ENCODE results near the gene MAN2A1.

Gene MAN2A1

GRCh38 chr5:109876030-109876725 is 186.5 kb downstream of the MAN2A1 start:
- Histone ChIP-seq H3K9me2 (replicated peaks; ENCODE audit: insufficient read depth, low read length) (no peaks in the 10 kb centered on the region), H2AFZ (ENCODE audit: low read length) (no peak overlapping the region), H3K4me3 (ENCODE audit: low read length) (no peak overlapping the region), H3K27ac (ENCODE audit: low read length) (no peak overlapping the region), H3K4me2 (ENCODE audit: low read depth, low read length) (no peak overlapping the region), H3K27me3 (replicated peaks; ENCODE audit: insufficient read depth, low read length) (no peaks in the 10 kb centered on the region), H3K9ac (ENCODE audit: low read length) (no peak overlapping the region), H3F3A (ENCODE audit: insufficient read depth, low read length) (0 out of 2 replicates have a peak, but pooled peaks cover 11% of the 10 kb centered on the region), H4K20me1 (ENCODE audit: insufficient read depth, low read length) (no peaks in the 10 kb centered on the region), H3K36me3 (replicated peaks; ENCODE audit: insufficient read depth, low read length) (no peaks in the 10 kb centered on the region), H3K9me3 (replicated peaks; ENCODE audit: insufficient read depth, low read length) (no peaks in the 10 kb centered on the region), H3K79me2 (ENCODE audit: low read length) (no peaks in the 10 kb centered on the region), H3K4me1 (ENCODE audit: low read length) (peaks cover 8% of the 10 kb centered on the region)
- no peak for TF ChIP-seq EZH2phosphoT487 (IDR thresholded peaks at IDR 0.05; ENCODE audit: low read length)
- no peak for TF ChIP-seq EZH2 (optimal IDR thresholded peaks at IDR 0.05; ENCODE audit: low read depth, low read length)
- TF ChIP-seq CTCF (IDR thresholded peaks at IDR 0.05; ENCODE audit: low read length): no peak
- DNase-seq: no peak

- Histone ChIP-seq H3K9me3 (replicated peaks; ENCODE audit: insufficient read depth, low read length) (no peaks in the 10 kb centered on the region), H3K4me1 (ENCODE audit: low read length) (peaks cover 8% of the 10 kb centered on the region), H4K20me1 (ENCODE audit: insufficient read depth, low read length) (no peaks in the 10 kb centered on the region), H3K36me3 (replicated peaks; ENCODE audit: insufficient read depth, low read length) (no peaks in the 10 kb centered on the region), H3K27me3 (replicated peaks; ENCODE audit: insufficient read depth, low read length) (no peaks in the 10 kb centered on the region), H3K27ac (ENCODE audit: low read length) (no peak overlapping the region), H2AFZ (ENCODE audit: low read length) (no peak overlapping the region), H3K9me2 (replicated peaks; ENCODE audit: insufficient read depth, low read length) (no peaks in the 10 kb centered on the region), H3K9ac (ENCODE audit: low read length) (no peak overlapping the region), H3K79me2 (ENCODE audit: low read length) (no peaks in the 10 kb centered on the region), H3K4me2 (ENCODE audit: low read depth, low read length) (no peak overlapping the region), H3F3A (ENCODE audit: insufficient read depth, low read length) (0 out of 2 replicates have a peak, but pooled peaks cover 8% of the 10 kb centered on the region), H3K4me3 (ENCODE audit: low read length) (no peak overlapping the region)
- no peak for TF ChIP-seq EZH2 (optimal IDR thresholded peaks at IDR 0.05; ENCODE audit: low read depth, low read length)
- TF ChIP-seq CTCF (IDR thresholded peaks at IDR 0.05; ENCODE audit: low read length): no peak
- no peak for TF ChIP-seq EZH2phosphoT487 (IDR thresholded peaks at IDR 0.05; ENCODE audit: low read length)
- DNase-seq: no peak
Measured at GRCh38 chr5:109876941-109877669, 187.4 kb downstream of the MAN2A1 start.

- H3K4me1 ChIP-seq (ENCODE audit: low read length): peaks cover 8% of the 10 kb centered on the region
- TF ChIP-seq CTCF (IDR thresholded peaks at IDR 0.05; ENCODE audit: low read length) (no peak), EZH2 (optimal IDR thresholded peaks at IDR 0.05; ENCODE audit: low read depth, low read length) (no peak), EZH2phosphoT487 (IDR thresholded peaks at IDR 0.05; ENCODE audit: low read length) (no peak)
- H3K9me2 ChIP-seq (replicated peaks; ENCODE audit: insufficient read depth, low read length): no peaks in the 10 kb centered on the region
- no peaks in the 10 kb centered on the region for H3K36me3 ChIP-seq (replicated peaks; ENCODE audit: insufficient read depth, low read length)
- H3K4me3 ChIP-seq (ENCODE audit: low read length): no peak overlapping the region
- H3K4me2 ChIP-seq (ENCODE audit: low read depth, low read length): no peak overlapping the region
- H3K79me2 ChIP-seq (ENCODE audit: low read length): no peaks in the 10 kb centered on the region
- 0 out of 2 replicates have a peak, but pooled peaks cover 3% of the 10 kb centered on the region for H3F3A ChIP-seq (ENCODE audit: insufficient read depth, low read length)
- no peak overlapping the region for H3K9ac ChIP-seq (ENCODE audit: low read length)
- no peaks in the 10 kb centered on the region for H4K20me1 ChIP-seq (ENCODE audit: insufficient read depth, low read length)
- H3K9me3 ChIP-seq (replicated peaks; ENCODE audit: insufficient read depth, low read length): no peaks in the 10 kb centered on the region
- DNase-seq: no peak
- H2AFZ ChIP-seq (ENCODE audit: low read length): no peak overlapping the region
- H3K27ac ChIP-seq (ENCODE audit: low read length): no peak overlapping the region
- H3K27me3 ChIP-seq (replicated peaks; ENCODE audit: insufficient read depth, low read length): no peaks in the 10 kb centered on the region
Measured at GRCh38 chr5:109877670-109878045, 187.9 kb downstream of the MAN2A1 start.

All from MM.1S (cell line).